Inferior parietal cortex (tissue), 1 donor: ENCODE measurements around the gene MLLT10.

Source experiments
- DNase-seq: peaks from one replicate; pipeline ENCODE4 v3.0.0-alpha.2; 2016; ENCODE audit errors: extremely low spot score

Gene MLLT10

DNA sequence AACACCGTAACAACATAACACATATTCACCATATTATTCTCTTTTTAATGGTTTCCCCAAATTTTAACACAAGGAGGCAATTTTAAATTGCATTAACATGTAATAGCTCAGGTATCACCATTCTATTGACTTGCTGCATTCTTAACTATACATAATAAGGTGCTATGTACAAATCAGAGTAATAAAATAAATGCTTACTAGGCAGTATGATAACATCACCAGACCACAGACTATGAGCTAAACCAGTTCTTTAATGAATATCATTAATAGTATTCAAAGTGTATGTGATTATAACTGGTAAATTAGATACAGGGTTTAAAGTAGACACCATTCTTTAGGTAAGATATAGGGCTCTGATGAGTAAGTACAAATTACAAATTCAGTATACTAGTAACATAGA lies 242.9 kb downstream of the MLLT10 start:
- DNase-seq: no peak

GRCh38 chr10:21791276-21791675 lies 257.2 kb downstream of the MLLT10 start:
- no peak for DNase-seq
